IMR-90 (cell line): Measurements from ENCODE around the gene MEIS2. TPM values are rescaled to one million over a fixed set of nuclear protein-coding genes. Genes with fewer than 3 reads are reported as not detected.

Experiments
- ATAC-seq: fragments of 200-7000 bp; cut with Tn5 transposase; 2 replicates; pipeline ENCODE4 v1.9.1; 2020; ENCODE audit warnings: low read depth, mild to moderate bottlenecking, moderate library complexity
- BruUV-seq: library from RNA; stranded (reverse); fragments of 400-500 nt; replicated peaks from 2 replicates; lab custom pipeline; 2021; lab: Mats Ljungman, UMichigan
- CTCF ChIA-PET: fragments of 300-600 bp; formaldehyde crosslinking; extraction: SDS; loops from one replicate; lab custom pipeline; 2021; ENCODE audit warnings: antibody characterized with exemption; lab: Yijun Ruan, JAX
- POLR2A ChIA-PET: fragments of 300-600 bp; sonication (Branson Sonifier 250); formaldehyde crosslinking; loops from one replicate; lab custom pipeline; 2022; ENCODE audit warnings: antibody characterized with exemption; ENCODE audit not compliant: unreplicated experiment; lab: Charles Lee
- DNase-seq: peaks from one replicate; pipeline ENCODE4 v3.0.0; 2013
- H2AFZ ChIP-seq: replicated peaks from 2 replicates; pipeline ENCODE3; 2013; ENCODE audit warnings: low read length, mild to moderate bottlenecking; ENCODE audit not compliant: poor library complexity
- H2AK5ac ChIP-seq: 2 replicates; pipeline ENCODE4 v1.6.1; 2013; ENCODE audit warnings: low read depth, low read length, inconsistent platforms
- H2AK9ac ChIP-seq: replicated peaks from 2 replicates; pipeline ENCODE3; 2013; ENCODE audit warnings: mild to moderate bottlenecking, low read depth, low read length, moderate library complexity; ENCODE audit not compliant: poor library complexity
- H2BK120ac ChIP-seq: 2 replicates; pipeline ENCODE4 v1.6.1; 2013; ENCODE audit warnings: low read depth, low read length, inconsistent platforms
- H2BK15ac ChIP-seq: 3 replicates; pipeline ENCODE4 v1.6.1; 2013; ENCODE audit warnings: low read depth, low read length, inconsistent platforms
- H2BK20ac ChIP-seq: 2 replicates; pipeline ENCODE4 v1.6.1; 2013; ENCODE audit warnings: low read depth, mild to moderate bottlenecking, inconsistent platforms, low read length, moderate library complexity
- H2BK5ac ChIP-seq: 2 replicates; pipeline ENCODE4 v1.6.1; 2013; ENCODE audit warnings: mild to moderate bottlenecking, low read depth, low read length, inconsistent platforms; ENCODE audit not compliant: poor library complexity, severe bottlenecking
- H3K14ac ChIP-seq: replicated peaks from 2 replicates; pipeline ENCODE4 v1.6.1; 2013; ENCODE audit warnings: low read depth, low read length, inconsistent platforms
- H3K18ac ChIP-seq: 2 replicates; pipeline ENCODE4 v1.6.1; 2013; ENCODE audit warnings: low read depth, low read length, control low read depth
- H3K23ac ChIP-seq: 2 replicates; pipeline ENCODE4 v1.6.1; 2013; ENCODE audit warnings: low read depth, low read length, inconsistent platforms
- H3K27ac ChIP-seq: 2 replicates; pipeline ENCODE4 v1.5.1; 2013; ENCODE audit warnings: mild to moderate bottlenecking, control low read depth, low read length; ENCODE audit not compliant: insufficient read depth
- H3K27me3 ChIP-seq: 2 replicates; pipeline ENCODE4 v1.6.1; 2013; ENCODE audit warnings: low read length; ENCODE audit not compliant: control insufficient read depth, insufficient read depth
- H3K36me3 ChIP-seq: 2 replicates; pipeline ENCODE4 v1.6.1; 2013; ENCODE audit warnings: low read length, mixed read lengths; ENCODE audit not compliant: control insufficient read depth, insufficient read depth
- H3K4ac ChIP-seq: 2 replicates; pipeline ENCODE4 v1.6.1; 2013; ENCODE audit warnings: low read depth, low read length, inconsistent platforms
- H3K4me1 ChIP-seq: 2 replicates; pipeline ENCODE4 v1.6.1; 2013; ENCODE audit warnings: low read length, mixed read lengths; ENCODE audit not compliant: control insufficient read depth, insufficient read depth
- H3K4me2 ChIP-seq: 2 replicates; pipeline ENCODE4 v1.6.1; 2013; ENCODE audit warnings: low read depth, mild to moderate bottlenecking, control low read depth, low read length, moderate library complexity
- H3K4me3 ChIP-seq: 2 replicates; pipeline ENCODE4 v1.5.1; 2013; ENCODE audit warnings: low read depth, mild to moderate bottlenecking, control low read depth, low read length, moderate library complexity; ENCODE audit not compliant: insufficient read depth
- H3K56ac ChIP-seq: 2 replicates; pipeline ENCODE4 v1.6.1; 2013; ENCODE audit warnings: low read length, inconsistent platforms; ENCODE audit not compliant: insufficient read depth; ENCODE audit errors: extremely low read depth
- H3K79me1 ChIP-seq, 2 experiments: 2 replicates each; pipeline ENCODE4 v1.6.1; 2013; ENCODE audit warnings: low read length in 2 of 2, inconsistent platforms in 1 of 2, low read depth in 1 of 2
- H3K9ac ChIP-seq: 2 replicates; pipeline ENCODE4 v1.6.1; 2013; ENCODE audit warnings: low read depth, low read length, control low read depth
- H3K9me1 ChIP-seq: 2 replicates; pipeline ENCODE4 v1.6.1; 2013; ENCODE audit warnings: low read length, inconsistent platforms; ENCODE audit not compliant: insufficient read depth
- H3K9me3 ChIP-seq: 2 replicates; pipeline ENCODE4 v1.6.1; 2013; ENCODE audit warnings: low read length; ENCODE audit not compliant: control insufficient read depth, insufficient read depth
- H4K20me1 ChIP-seq: 2 replicates; pipeline ENCODE4 v1.6.1; 2013; ENCODE audit warnings: low read length, inconsistent platforms; ENCODE audit not compliant: insufficient read depth
- H4K5ac ChIP-seq: 2 replicates; pipeline ENCODE4 v1.6.1; 2013; ENCODE audit warnings: mild to moderate bottlenecking, low read depth, low read length, control low read depth
- H4K8ac ChIP-seq, 2 experiments: 2 replicates each; pipeline ENCODE4 v1.6.1; 2013; ENCODE audit warnings: low read depth in 2 of 2, low read length in 2 of 2, control low read depth in 1 of 2, inconsistent platforms in 1 of 2
- H4K91ac ChIP-seq: 2 replicates; pipeline ENCODE4 v1.6.1; 2013; ENCODE audit warnings: low read depth, low read length, inconsistent platforms; ENCODE audit not compliant: insufficient read depth
- BHLHE40 ChIP-seq: fragments of 150-350 bp; IDR thresholded peaks from 2 replicates; pipeline ENCODE4 v1.6.1; 2016; ENCODE audit warnings: mild to moderate bottlenecking, low read depth, low read length
- CEBPB ChIP-seq: IDR thresholded peaks from 2 replicates; pipeline ENCODE4 v1.6.1; 2012; ENCODE audit warnings: low read depth, low read length, improper control_type of control experiment
- CHD1 ChIP-seq: IDR thresholded peaks from 2 replicates; pipeline ENCODE4 v1.6.1; 2012; ENCODE audit warnings: low read depth, low read length, improper control_type of control experiment
- FOS ChIP-seq: fragments of 150-350 bp; IDR thresholded peaks from 2 replicates; pipeline ENCODE4 v1.6.1; 2016; ENCODE audit warnings: low read depth, low read length
- MAFK ChIP-seq: IDR thresholded peaks from 2 replicates; pipeline ENCODE4 v1.6.1; 2012; ENCODE audit warnings: low read depth, low read length, improper control_type of control experiment
- MAZ ChIP-seq: IDR thresholded peaks from 2 replicates; pipeline ENCODE4 v1.6.1; 2012; ENCODE audit warnings: low read depth, mild to moderate bottlenecking, low read length, improper control_type of control experiment, moderate library complexity, borderline replicate concordance
- MXI1 ChIP-seq: IDR thresholded peaks from 2 replicates; pipeline ENCODE4 v1.6.1; 2012; ENCODE audit warnings: low read depth, mild to moderate bottlenecking, low read length, moderate library complexity, borderline replicate concordance
- NFE2L2 ChIP-seq: fragments of 150-350 bp; IDR thresholded peaks from 2 replicates; pipeline ENCODE4 v1.6.1; 2016; ENCODE audit warnings: low read depth, mild to moderate bottlenecking, low read length
- POLR2A ChIP-seq: IDR thresholded peaks from 2 replicates; pipeline ENCODE4 v1.6.1; 2012; ENCODE audit warnings: mild to moderate bottlenecking, low read depth, low read length
- RAD21 ChIP-seq: IDR thresholded peaks from 2 replicates; pipeline ENCODE4 v1.6.1; 2012; ENCODE audit warnings: low read length, improper control_type of control experiment
- RCOR1 ChIP-seq: IDR thresholded peaks from 2 replicates; pipeline ENCODE4 v1.6.1; 2012; ENCODE audit warnings: mild to moderate bottlenecking, low read length, improper control_type of control experiment; ENCODE audit not compliant: insufficient replicate concordance
- SMC3 ChIP-seq: fragments of 150-350 bp; IDR thresholded peaks from 2 replicates; pipeline ENCODE4 v1.6.1; 2016; ENCODE audit warnings: low read depth, mild to moderate bottlenecking, antibody characterized with exemption, low read length, moderate library complexity
- WGBS, 2 experiments: methylation state at CpG; one replicate each; pipeline versions ENCODE4 v1.1.5 to v1.1.7; 2013; ENCODE audit warnings: missing lambda C conversion rate in 2 of 2; ENCODE audit not compliant: insufficient read length in 1 of 2; ENCODE audit errors: extremely low coverage in 2 of 2; 5-methylcytosine and 5-hydroxymethylcytosine counted together
- dilution Hi-C: fragments of 300-500 bp; cut with HindIII; formaldehyde crosslinking; loops from one replicate; pipeline ENCODE4 v1.14.3; 2018; ENCODE audit warnings: low sequenced_read_pairs; ENCODE audit not compliant: unreplicated experiment
- in situ Hi-C: fragments of 300-500 bp; cut with MboI; formaldehyde crosslinking; loops from 3 replicates; pipeline ENCODE4 v1.14.3; 2019; ENCODE audit warnings: low sequenced_read_pairs, inconsistent platforms, mixed read lengths
- intact Hi-C: fragments of 100-400 bp; cut with micrococcal nuclease; formaldehyde crosslinking; loops from 2 replicates; pipeline ENCODE4 v1.10.0; 2022
- polyA plus RNA-seq, 3 experiments: library from polyadenylated mRNA; depleted of rRNA; stranded (reverse); fragments of >200 nt; gene quantifications; 2 replicates each; pipeline ENCODE4 v1.2.3, GENCODE V29; 2012; ENCODE audit warnings: low replicate concordance in 1 of 3
- total RNA-seq: library from RNA; depleted of rRNA; stranded (reverse); fragments of >200 nt; gene quantifications from 2 replicates; pipeline ENCODE4 v1.2.3, GENCODE V29; 2012
- TF ChIP-seq, protein P1 (sequence below): fragments of 150-350 bp; IDR thresholded peaks from 2 replicates; pipeline ENCODE4 v1.6.1; 2016; ENCODE audit warnings: low read depth, mild to moderate bottlenecking, low read length, moderate library complexity, borderline replicate concordance
- TF ChIP-seq, protein P2 (sequence below): conservative IDR thresholded peaks from 2 replicates; pipeline ENCODE4 v1.5.1; 2012; ENCODE audit warnings: mild to moderate bottlenecking, low read depth, low read length, improper control_type of control experiment

The MEIS2 gene
- total and polyA plus RNA-seq, 2 of the 4 experiments (the other 2 are of a cell fraction), result 70.1 to 71.3 TPM

DNA sequence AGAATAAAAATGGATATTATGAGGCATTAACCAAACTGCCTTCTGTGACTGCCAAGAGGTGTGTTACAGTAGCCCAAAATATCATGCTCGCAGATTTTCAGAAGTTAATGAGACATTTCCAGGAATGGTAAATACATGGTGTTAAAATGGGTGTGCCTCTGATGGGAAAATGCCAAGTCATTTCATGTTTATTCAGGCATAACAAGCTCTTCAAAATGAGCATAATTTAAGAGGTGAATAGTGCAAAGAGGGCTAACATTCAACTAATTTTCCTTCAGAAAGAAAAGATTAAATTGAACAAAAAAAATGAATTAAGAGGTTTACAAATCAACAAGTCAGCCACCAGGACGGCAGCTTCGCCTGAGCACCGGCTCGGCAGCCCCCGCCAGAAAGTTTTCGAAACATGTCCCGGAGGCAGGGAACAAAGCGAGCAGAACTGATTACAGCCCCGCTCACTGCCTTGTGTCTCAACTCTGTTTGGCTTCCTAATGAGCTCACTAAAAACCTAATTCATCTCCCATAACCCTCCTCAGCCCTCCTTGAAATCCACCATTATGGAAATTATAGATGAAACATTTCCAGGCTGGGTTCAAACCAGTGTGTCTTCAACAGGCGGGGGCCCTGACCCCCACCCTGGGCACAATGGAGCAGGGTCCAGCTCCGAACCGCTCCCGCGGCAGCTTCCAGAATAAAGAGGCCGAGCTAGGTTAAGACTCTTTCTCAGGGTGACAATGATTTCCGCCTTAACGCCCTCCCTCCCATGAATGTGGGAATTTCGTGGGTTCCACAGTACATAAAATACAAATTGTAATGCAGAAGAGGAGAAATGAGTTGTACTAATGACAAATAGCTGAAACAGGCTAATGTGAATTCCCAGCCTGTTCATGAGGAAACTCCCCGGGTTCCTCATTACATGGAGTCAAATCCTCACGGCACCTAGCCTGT lies 43.9 kb downstream of the MEIS2 start:
- Histone ChIP-seq H2AK9ac (no peak overlapping the region), H2BK120ac (no peak overlapping the region), H3K56ac (no peak overlapping the region), H3K27ac (no peak overlapping the region), H3K4ac (no peak overlapping the region), H3K9me1 (peaks cover 5% of the 10 kb centered on the region; the same call in 1 of the 2 replicates), H2AFZ (no peak overlapping the region), H4K8ac (no peak overlapping the region), H3K23ac (no peak overlapping the region), H4K5ac (no peak overlapping the region), H3K18ac (peak overlapping the region; percentile 13; the same call in 1 of the 2 replicates), H3K36me3 (no peaks in the 10 kb centered on the region; the same call in none of the 2 replicates), H3K9ac (no peak overlapping the region), H4K20me1 (no peaks in the 10 kb centered on the region), H4K91ac (no peak overlapping the region), H3K4me3 (no peak overlapping the region), H3K4me2 (no peak overlapping the region), H3K14ac (no peak overlapping the region), H2AK5ac (no peak overlapping the region), H2BK5ac (no peak overlapping the region), H3K9me3 (no peaks in the 10 kb centered on the region), H3K79me1 (peaks cover 30 to 66% of the 10 kb centered on the region in 2 experiments), H3K4me1 (peaks cover 11% of the 10 kb centered on the region), H2BK20ac (no peak overlapping the region), H2BK15ac (no peak overlapping the region), H3K27me3 (no peaks in the 10 kb centered on the region)
- ATAC-seq (no peak), DNase-seq (no peak)
- CTCF ChIA-PET, result no interaction called here
- intact Hi-C loops (no loop called here), dilution Hi-C loops (no loop called here), in situ Hi-C loops (loop anchor here (25.0 kb wide), 1 partner anchor 831 kb away; no protein-coding TSS in a partner anchor)
- POLR2A ChIA-PET, result interaction anchor here (0.6 kb wide), 1 partner anchor 47 kb away, joined by 3 read pairs; no protein-coding TSS in a partner anchor
- WGBS, 2 experiments, result no CpG with 5 or more reads among the region's 21 CpGs
- BruUV-seq, result no TSS peak
- TF ChIP-seq MXI1 (no peak), RCOR1 (no peak), NFE2L2 (no peak), RAD21 (no peak), POLR2A (no peak), CEBPB (no peak), FOS (no peak), MAZ (no peak), CHD1 (no peak), SMC3 (no peak), MAFK (no peak), BHLHE40 (no peak)
- TF ChIP-seq, protein P1, sequence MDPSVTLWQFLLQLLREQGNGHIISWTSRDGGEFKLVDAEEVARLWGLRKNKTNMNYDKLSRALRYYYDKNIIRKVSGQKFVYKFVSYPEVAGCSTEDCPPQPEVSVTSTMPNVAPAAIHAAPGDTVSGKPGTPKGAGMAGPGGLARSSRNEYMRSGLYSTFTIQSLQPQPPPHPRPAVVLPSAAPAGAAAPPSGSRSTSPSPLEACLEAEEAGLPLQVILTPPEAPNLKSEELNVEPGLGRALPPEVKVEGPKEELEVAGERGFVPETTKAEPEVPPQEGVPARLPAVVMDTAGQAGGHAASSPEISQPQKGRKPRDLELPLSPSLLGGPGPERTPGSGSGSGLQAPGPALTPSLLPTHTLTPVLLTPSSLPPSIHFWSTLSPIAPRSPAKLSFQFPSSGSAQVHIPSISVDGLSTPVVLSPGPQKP, result no peak
- TF ChIP-seq, protein P2, sequence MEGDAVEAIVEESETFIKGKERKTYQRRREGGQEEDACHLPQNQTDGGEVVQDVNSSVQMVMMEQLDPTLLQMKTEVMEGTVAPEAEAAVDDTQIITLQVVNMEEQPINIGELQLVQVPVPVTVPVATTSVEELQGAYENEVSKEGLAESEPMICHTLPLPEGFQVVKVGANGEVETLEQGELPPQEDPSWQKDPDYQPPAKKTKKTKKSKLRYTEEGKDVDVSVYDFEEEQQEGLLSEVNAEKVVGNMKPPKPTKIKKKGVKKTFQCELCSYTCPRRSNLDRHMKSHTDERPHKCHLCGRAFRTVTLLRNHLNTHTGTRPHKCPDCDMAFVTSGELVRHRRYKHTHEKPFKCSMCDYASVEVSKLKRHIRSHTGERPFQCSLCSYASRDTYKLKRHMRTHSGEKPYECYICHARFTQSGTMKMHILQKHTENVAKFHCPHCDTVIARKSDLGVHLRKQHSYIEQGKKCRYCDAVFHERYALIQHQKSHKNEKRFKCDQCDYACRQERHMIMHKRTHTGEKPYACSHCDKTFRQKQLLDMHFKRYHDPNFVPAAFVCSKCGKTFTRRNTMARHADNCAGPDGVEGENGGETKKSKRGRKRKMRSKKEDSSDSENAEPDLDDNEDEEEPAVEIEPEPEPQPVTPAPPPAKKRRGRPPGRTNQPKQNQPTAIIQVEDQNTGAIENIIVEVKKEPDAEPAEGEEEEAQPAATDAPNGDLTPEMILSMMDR, result no peak
